Spleen (tissue), 11 donors: Measurements from ENCODE around the gene NAMPT. TPM values are rescaled to one million over a fixed set of nuclear protein-coding genes. Genes with fewer than 3 reads are reported as not detected.
"Not testable (repeated sequence)": the region's sequence is repeated elsewhere in the genome, so short reads cannot be mapped to it uniquely, and the experiment has no call there.

Source experiments
- DNase-seq: peaks from one replicate; pipeline ENCODE4 v3.0.0-alpha.2; 2020
- H3K27ac ChIP-seq, 8 donors: fragments of 200-600 bp; sonication (generic) in 7 of 8; 1 replicate in 4 of 8; 2 replicates in 4 of 8; pipeline versions ENCODE4 v1.5.0 to v1.8.0; 2016 to 2021; ENCODE audit warnings: inconsistent platforms in 4 of 8, mild to moderate bottlenecking in 4 of 8, moderate library complexity in 1 of 8
- H3K27me3 ChIP-seq, 7 donors: fragments of 200-600 bp; sonication (generic) in 6 of 7; replicated peaks in 1 of 7; 1 replicate in 4 of 7; 2 replicates in 3 of 7; pipeline versions ENCODE4 v1.5.0 to v1.8.0; 2016 to 2021; ENCODE audit warnings: inconsistent platforms in 3 of 7, mild to moderate bottlenecking in 1 of 7
- H3K36me3 ChIP-seq, 6 donors: fragments of 200-600 bp; sonication (generic) in 5 of 6; 1 replicate in 4 of 6; 2 replicates in 2 of 6; pipeline versions ENCODE4 v1.5.0 to v1.8.0; 2016 to 2021; ENCODE audit warnings: inconsistent platforms in 2 of 6
- H3K4me1 ChIP-seq, 6 donors: fragments of 200-600 bp; sonication (generic) in 5 of 6; 1 replicate in 3 of 6; 2 replicates in 3 of 6; pipeline versions ENCODE4 v1.5.0 to v1.8.0; 2016 to 2021; ENCODE audit warnings: inconsistent platforms in 3 of 6
- H3K4me3 ChIP-seq, 8 donors: fragments of 200-600 bp; sonication (generic) in 7 of 8; 1 replicate in 4 of 8; 2 replicates in 4 of 8; pipeline versions ENCODE4 v1.5.0 to v1.8.0; 2016 to 2021; ENCODE audit warnings: inconsistent platforms in 4 of 8, mild to moderate bottlenecking in 4 of 8, moderate library complexity in 2 of 8
- H3K9me3 ChIP-seq, 8 donors: fragments of 200-600 bp; sonication (generic) in 7 of 8; 1 replicate in 4 of 8; 2 replicates in 4 of 8; pipeline versions ENCODE4 v1.5.0 to v1.8.0; 2016 to 2021; ENCODE audit warnings: inconsistent platforms in 4 of 8
- CTCF ChIP-seq, 11 experiments: fragments of 200-600 bp in 7 of 11; fragments of 450-650 bp in 4 of 11; sonication (generic) in 4 of 11; IDR thresholded peaks in 8 of 11; conservative IDR thresholded peaks in 3 of 11; 1 replicate in 7 of 11; 2 replicates in 4 of 11; pipeline versions ENCODE4 v1.4.0 to v1.8.0; 2016 to 2021; ENCODE audit warnings: antibody characterized with exemption in 11 of 11, inconsistent platforms in 4 of 11, mild to moderate bottlenecking in 1 of 11
- POLR2A ChIP-seq, 3 donors: fragments of 450-650 bp; IDR thresholded peaks; one replicate each; pipeline ENCODE4 v1.5.1; 2017; ENCODE audit warnings: antibody characterized with exemption in 3 of 3, mild to moderate bottlenecking in 1 of 3
- POLR2AphosphoS5 ChIP-seq, 3 donors: sonication (generic); formaldehyde crosslinking; IDR thresholded peaks; one replicate each; pipeline ENCODE4 v1.5.1; 2017; ENCODE audit warnings: antibody characterized with exemption in 3 of 3
- WGBS, 5 donors: extraction: QIAGEN DNeasy Blood & Tissue Kit in 3 of 5; methylation state at CpG; one replicate each; pipeline versions ENCODE4 v1.1.5 to v1.1.7; 2013 to 2018; 5-methylcytosine and 5-hydroxymethylcytosine counted together
- intact Hi-C: fragments of 100-400 bp; cut with DNase I; formaldehyde crosslinking; loops from one replicate; pipeline ENCODE4 v1.15.0; 2023; ENCODE audit warnings: low total_unique reads
- polyA plus RNA-seq, 3 donors: library from polyadenylated mRNA; stranded (reverse); fragments of 200-250 nt; gene quantifications; one replicate each; pipeline ENCODE4 v1.2.1, GENCODE V29; 2013
- total RNA-seq, 7 donors: library from RNA; depleted of rRNA in 3 of 7; stranded (reverse); fragments of >200 nt in 3 of 7; fragmentation: NEBNext Ultra II Directional in 4 of 7; extraction: Animal tissue kit (Norgen Biotek cat#: 25700) in 4 of 7; gene quantifications; one replicate each; pipeline versions ENCODE4 v1.1.0 to v1.2.1, GENCODE V29; 2016 to 2021
- donor health status: healthy with polysubstance abuse.
- donor health status: DM: no; HTN: no; CAD: no; lungs with moderate emphysema.
- donor health status: DM: no; HTN: no; CAD: no.
- donor health status: Bipolar disorder and iron deficiency.
- donor health status: healthy.
- donor health status: DM: no; HTN: no; CAD: no.
- donor health status: DM: yes; HTN: yes; CAD: no.

Gene NAMPT
- total and polyA plus RNA-seq, 10 donors = 24.7 to 1,259 (median 314) TPM

DNA sequence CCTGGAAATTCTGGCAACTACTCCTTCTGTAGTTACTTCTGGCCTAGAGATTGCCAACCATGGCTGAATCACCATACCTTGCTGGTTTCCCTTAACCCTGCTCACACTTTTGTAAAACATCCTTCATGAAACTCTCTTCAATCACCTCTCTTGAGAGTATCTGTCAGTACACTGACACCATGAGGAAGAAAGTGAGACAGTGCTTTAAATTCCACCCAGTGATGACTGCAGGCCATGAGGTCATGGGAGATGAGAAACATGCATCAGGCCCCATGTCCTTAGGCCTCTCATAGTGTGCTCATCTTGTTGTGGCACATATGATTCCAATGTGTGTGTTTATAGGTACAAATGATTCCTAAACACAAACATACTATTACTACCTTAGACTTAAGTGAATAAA is 24.6 kb upstream of the NAMPT start:
- H3K9me3 ChIP-seq = no peaks in the 10 kb centered on the region
- DNase-seq = no peak
- no peak overlapping the region for H3K4me3 ChIP-seq
- H3K4me1 ChIP-seq = peaks cover 0 to 10% (median 2%) of the 10 kb centered on the region in 6 donors
- peaks cover 0 to 5% (median 0%) of the 10 kb centered on the region in 7 donors for H3K27me3 ChIP-seq
- TF ChIP-seq POLR2A (IDR thresholded peaks at IDR 0.05) (no peak), CTCF (IDR thresholded peaks at IDR 0.05 in 8 of 11, conservative IDR thresholded peaks at IDR 0.05 in 3 of 11) (no peak), POLR2AphosphoS5 (IDR thresholded peaks at IDR 0.05) (no peak)
- intact Hi-C loops = no loop called here
- H3K27ac ChIP-seq = no peak overlapping the region
- no peaks in the 10 kb centered on the region for H3K36me3 ChIP-seq

GRCh38 chr7:106306256-106306655 is 21.5 kb upstream of the NAMPT start:
- Histone ChIP-seq H3K27me3 (peaks cover 0 to 10% (median 0%) of the 10 kb centered on the region in 7 donors), H3K9me3 (peaks cover 0 to 22% (median 15%) of the 10 kb centered on the region in 8 donors), H3K36me3 (no peaks in the 10 kb centered on the region), H3K4me3 (no peak overlapping the region), H3K4me1 (no peaks in the 10 kb centered on the region), H3K27ac (no peak overlapping the region)
- intact Hi-C loops = no loop called here
- DNase-seq = no peak
- 85 to 96% (median 89%) methylated on average over 3 of the region's 3 CpGs for WGBS, 5 donors
- no peak for TF ChIP-seq CTCF (IDR thresholded peaks at IDR 0.05 in 8 of 11, conservative IDR thresholded peaks at IDR 0.05 in 3 of 11)
- TF ChIP-seq POLR2A (IDR thresholded peaks at IDR 0.05) = no peak
- no peak for TF ChIP-seq POLR2AphosphoS5 (IDR thresholded peaks at IDR 0.05)

DNA sequence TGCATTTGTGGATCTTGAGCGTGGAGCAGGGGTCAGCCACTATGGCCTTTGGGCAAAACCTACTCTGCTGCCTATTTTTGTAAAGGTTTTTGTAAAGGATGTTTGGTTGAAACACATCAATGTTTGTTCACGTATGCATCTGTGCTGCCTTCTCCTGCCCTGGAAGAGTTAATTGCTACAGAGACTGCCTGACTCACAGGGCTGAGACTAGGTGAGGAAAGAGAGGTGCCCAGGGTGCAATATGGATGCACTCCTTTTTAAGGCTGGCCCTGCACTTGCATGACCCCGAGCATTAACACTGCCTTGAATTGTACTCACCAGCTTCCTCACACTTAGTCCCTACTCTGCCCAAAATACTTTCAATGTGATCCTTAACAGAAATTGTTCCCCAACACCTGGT is 20.9 kb upstream of the NAMPT start:
- DNase-seq = no peak
- intact Hi-C loops = no loop called here
- WGBS, 5 donors = 74 to 87% (median 78%) methylated on average over 3 of the region's 3 CpGs
- Histone ChIP-seq H3K4me1 (no peaks in the 10 kb centered on the region), H3K27me3 (peaks cover 0 to 10% (median 0%) of the 10 kb centered on the region in 7 donors), H3K36me3 (no peaks in the 10 kb centered on the region), H3K27ac (no peak overlapping the region), H3K9me3 (peaks cover 0 to 26% (median 18%) of the 10 kb centered on the region in 8 donors), H3K4me3 (no peak overlapping the region)
- TF ChIP-seq POLR2AphosphoS5 (IDR thresholded peaks at IDR 0.05) (no peak), CTCF (IDR thresholded peaks at IDR 0.05 in 8 of 11, conservative IDR thresholded peaks at IDR 0.05 in 3 of 11) (no peak), POLR2A (IDR thresholded peaks at IDR 0.05) (no peak)

DNA sequence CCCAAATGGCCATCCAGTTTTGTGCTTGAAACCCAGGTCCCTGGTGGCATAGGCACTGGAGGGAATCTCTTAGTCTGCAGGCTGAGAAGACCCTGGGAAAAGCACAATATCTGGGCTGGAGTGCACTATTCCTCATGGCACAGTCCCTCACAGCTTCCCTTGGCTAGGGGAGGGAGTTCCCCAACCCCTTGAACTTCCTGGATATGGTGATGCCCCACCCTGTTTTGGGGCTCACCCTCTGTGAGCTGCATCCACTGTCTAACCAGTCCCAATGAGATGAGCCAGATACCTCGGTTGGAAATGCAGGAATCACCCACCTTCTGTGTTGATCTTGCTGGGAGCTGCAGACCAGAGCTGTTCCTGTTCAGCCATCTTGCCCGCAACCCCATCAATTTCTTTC is 19.8 kb upstream of the NAMPT start:
- peaks cover 0 to 10% (median 0%) of the 10 kb centered on the region in 7 donors for H3K27me3 ChIP-seq
- no peaks in the 10 kb centered on the region for H3K36me3 ChIP-seq
- H3K4me3 ChIP-seq = no peak overlapping the region
- 81 to 94% (median 86%) methylated on average over 2 of the region's 2 CpGs for WGBS, 5 donors
- H3K4me1 ChIP-seq = no peaks in the 10 kb centered on the region
- H3K27ac ChIP-seq = no peak overlapping the region
- no peak for TF ChIP-seq POLR2A (IDR thresholded peaks at IDR 0.05)
- TF ChIP-seq CTCF (IDR thresholded peaks at IDR 0.05 in 8 of 11, conservative IDR thresholded peaks at IDR 0.05 in 3 of 11) = no peak
- no peak for DNase-seq
- peaks cover 0 to 26% (median 18%) of the 10 kb centered on the region in 8 donors for H3K9me3 ChIP-seq
- intact Hi-C loops = no loop called here

GRCh38 chr7:106298631-106299030 is 13.8 kb upstream of the NAMPT start:
- intact Hi-C loops, H3K4me1 ChIP-seq, H3K36me3 ChIP-seq, H3K27me3 ChIP-seq, H3K27ac ChIP-seq, DNase-seq, H3K4me3 ChIP-seq: not testable (repeated sequence)
- peaks cover 0 to 22% (median 15%) of the 10 kb centered on the region in 8 donors for H3K9me3 ChIP-seq
- 79 to 100% (median 100%) methylated on average over 1 to 2 of the region's 4 CpGs for WGBS, 5 donors

DNA sequence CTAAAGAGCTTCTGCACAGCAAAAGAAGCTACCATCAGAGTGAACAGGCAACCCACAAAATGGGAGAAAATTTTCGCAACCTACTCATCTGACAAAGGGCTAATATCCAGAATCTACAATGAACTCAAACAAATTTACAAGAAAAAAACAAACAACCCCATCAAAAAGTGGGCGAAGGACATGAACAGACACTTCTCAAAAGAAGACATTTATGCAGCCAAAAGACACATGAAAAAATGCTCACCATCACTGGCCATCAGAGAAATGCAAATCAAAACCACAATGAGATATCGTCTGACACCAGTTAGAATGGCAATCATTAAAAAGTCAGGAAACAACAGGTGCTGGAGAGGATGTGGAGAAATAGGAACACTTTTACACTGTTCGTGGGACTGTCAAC is 13.4 kb upstream of the NAMPT start:
- intact Hi-C loops = not testable (repeated sequence)
- WGBS, 5 donors = 72 to 88% (median 74%) methylated on average over 1 to 2 of the region's 4 CpGs

More for the DNA sequence above, 13.4 kb upstream of the NAMPT start:
- H3K4me3 ChIP-seq, H3K27me3 ChIP-seq, H3K27ac ChIP-seq, H3K4me1 ChIP-seq, H3K36me3 ChIP-seq, DNase-seq: not testable (repeated sequence)
- H3K9me3 ChIP-seq = peaks cover 0 to 22% (median 13%) of the 10 kb centered on the region in 8 donors
